Gastroesophageal sphincter (tissue), 2 donors: ENCODE results near the gene LYZL6.

ENCODE experiments used
- EP300 ChIP-seq: sonication (generic); formaldehyde crosslinking; IDR thresholded peaks from one replicate; pipeline ENCODE4 v1.6.1; 2017; ENCODE audit warnings: antibody characterized with exemption, mild to moderate bottlenecking
- POLR2A ChIP-seq, 2 donors: fragments of 450-650 bp; IDR thresholded peaks; one replicate each; pipeline ENCODE4 v1.6.1; 2017; ENCODE audit warnings: antibody characterized with exemption in 2 of 2, mild to moderate bottlenecking in 2 of 2, moderate library complexity in 1 of 2

DNA sequence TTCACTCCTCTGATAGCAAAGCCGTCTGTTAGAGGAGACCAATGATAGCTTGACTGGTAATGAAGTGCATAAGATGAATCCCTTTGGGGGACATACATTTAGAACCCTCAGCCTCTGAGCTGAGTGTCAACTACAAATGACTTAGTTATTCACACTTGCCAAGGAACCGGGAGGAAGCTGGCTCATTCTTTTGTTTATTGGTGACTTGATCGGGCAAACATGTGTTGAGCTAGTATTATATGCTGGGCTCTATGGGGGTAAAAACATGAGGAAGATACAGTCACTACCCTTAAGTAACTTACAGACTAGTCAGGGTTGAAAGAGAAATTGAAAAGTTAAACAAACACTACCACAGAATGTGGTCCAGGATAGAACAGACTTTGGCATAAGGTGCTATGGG is 34.8 kb upstream of the LYZL6 start:
- TF ChIP-seq POLR2A (IDR thresholded peaks at IDR 0.05) (no peak), EP300 (no peak)
